GM12873 (cell line): ENCODE measurements around the gene SPSB1.

Source experiments
- TF ChIP-seq, protein P1 (sequence below): IDR thresholded peaks from 2 replicates; pipeline ENCODE4 v1.5.1; 2012; ENCODE audit warnings: low read depth, mild to moderate bottlenecking, moderate library complexity, low read length, control low read depth; ENCODE audit not compliant: insufficient read depth; ENCODE audit errors: missing control alignments

The SPSB1 gene

DNA sequence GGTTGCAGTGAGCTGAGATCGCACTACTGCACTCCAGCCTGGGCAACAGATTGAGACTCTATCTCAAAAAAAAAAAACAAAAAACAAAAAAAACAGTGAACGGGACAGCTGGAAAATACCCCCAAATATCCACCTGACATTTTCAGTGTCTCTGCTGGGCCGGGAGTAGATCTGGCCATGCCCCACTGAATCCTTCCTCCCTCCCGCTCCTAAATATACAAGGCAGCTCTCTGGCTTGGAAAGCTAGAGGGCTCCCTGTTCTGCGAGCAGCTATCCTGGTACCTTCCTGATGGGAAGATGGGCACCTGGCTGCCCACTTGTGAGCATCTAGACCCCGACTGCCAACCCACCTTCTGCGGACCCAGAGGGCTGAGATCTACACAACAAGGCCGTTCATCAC is 21.4 kb downstream of the SPSB1 start:
- TF ChIP-seq, protein P1, sequence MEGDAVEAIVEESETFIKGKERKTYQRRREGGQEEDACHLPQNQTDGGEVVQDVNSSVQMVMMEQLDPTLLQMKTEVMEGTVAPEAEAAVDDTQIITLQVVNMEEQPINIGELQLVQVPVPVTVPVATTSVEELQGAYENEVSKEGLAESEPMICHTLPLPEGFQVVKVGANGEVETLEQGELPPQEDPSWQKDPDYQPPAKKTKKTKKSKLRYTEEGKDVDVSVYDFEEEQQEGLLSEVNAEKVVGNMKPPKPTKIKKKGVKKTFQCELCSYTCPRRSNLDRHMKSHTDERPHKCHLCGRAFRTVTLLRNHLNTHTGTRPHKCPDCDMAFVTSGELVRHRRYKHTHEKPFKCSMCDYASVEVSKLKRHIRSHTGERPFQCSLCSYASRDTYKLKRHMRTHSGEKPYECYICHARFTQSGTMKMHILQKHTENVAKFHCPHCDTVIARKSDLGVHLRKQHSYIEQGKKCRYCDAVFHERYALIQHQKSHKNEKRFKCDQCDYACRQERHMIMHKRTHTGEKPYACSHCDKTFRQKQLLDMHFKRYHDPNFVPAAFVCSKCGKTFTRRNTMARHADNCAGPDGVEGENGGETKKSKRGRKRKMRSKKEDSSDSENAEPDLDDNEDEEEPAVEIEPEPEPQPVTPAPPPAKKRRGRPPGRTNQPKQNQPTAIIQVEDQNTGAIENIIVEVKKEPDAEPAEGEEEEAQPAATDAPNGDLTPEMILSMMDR, result no peak

DNA sequence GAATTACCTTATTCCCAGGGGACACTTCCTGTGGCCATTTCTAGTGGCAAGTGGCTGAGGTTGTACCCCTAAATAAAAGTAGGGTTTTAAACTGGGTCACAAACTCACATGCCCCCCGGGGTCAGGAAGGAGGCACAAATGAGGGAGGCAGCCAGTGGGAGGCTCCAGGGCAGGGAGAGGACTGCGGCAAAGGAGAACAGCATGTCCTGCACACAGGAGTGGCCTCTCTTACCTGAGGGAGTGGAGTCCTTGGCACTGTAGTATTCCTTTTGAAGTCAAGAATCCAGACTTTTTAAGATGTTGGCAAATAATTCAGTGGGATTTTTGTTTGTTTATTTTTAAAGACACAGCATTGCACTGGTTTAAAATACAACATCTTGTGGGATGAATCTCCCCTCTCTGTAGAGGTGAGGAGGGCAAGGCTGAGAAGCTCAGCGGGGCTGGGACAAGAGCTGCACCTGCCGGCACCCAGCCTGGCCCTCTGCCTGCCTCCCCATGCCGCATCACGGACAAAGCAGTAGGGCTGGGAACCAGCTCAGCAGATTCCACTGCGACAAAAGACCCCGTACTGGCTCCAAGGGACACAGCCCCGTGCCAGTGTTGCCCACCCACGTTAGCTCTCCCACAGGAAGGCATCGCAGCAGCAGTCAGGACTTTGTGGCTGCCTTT is 22.2 kb downstream of the SPSB1 start:
- TF ChIP-seq, protein P1, result no peak

- TF ChIP-seq, protein P1, result no peak
Measured at GRCh38 chr1:9315411-9316079, 22.9 kb downstream of the SPSB1 start.

- TF ChIP-seq, protein P1, result no peak
Measured at GRCh38 chr1:9316080-9316444, 23.4 kb downstream of the SPSB1 start.

GRCh38 chr1:9316512-9316911 is 23.8 kb downstream of the SPSB1 start:
- TF ChIP-seq, protein P1, result no peak

DNA sequence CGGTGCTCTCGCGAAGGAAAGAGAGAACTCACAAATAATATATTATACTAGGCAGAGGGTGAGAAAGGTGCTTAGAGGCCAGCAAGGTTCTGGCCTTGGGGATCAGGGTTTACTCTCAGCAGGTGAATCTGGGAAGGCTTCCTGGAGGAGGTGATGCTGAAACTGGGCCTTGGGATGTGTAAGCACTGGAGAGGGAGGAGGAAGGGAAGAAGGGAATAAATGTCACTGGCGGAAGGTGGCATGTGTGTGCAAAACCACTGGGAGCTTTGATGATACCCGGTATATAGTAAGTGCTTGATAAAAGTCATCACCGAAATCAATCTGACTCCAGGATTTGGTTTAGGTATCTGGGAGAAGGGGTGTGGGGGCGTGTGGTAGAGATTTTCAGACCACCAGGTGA is 24.4 kb downstream of the SPSB1 start:
- TF ChIP-seq, protein P1, result no peak

DNA sequence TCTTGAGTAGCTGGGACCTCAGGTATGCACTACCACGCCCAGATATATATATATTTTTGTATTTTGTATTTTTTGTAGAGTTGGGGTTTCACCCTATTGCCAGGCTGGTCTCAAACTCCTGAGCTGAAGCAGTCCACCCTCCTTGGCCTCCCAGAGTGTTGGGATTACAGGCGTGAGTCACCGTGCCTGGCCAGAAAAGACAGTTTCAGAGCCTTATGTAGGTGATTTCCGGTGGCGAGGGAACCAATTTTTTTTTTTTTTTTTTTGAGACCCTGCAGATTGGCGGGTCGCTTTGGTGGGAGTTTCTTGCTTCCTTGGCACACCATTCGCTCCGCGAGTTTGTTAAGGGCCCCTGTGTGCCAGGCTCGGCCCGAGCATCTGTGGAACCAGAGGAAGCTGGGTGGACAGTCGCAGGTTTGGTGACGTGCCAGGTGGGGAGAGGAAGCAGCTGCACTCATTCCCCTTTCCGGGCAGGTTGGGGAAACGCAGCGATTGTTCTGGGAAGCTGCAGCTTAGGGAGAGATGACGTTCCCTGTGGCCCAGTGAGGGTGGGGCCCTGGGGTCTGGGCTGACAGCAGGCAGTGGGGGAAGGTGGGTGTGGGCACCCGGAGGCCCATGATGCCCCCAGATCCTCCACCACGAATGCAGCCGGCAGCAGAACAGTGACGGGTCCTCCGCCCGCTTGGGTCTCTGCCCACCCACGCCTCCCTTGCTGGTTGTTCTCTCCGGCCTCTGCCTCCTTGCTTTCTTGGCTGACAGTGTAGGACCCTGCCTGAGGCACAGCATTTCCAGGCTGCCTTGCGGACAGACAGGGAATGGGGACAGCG is 25.1 kb downstream of the SPSB1 start:
- TF ChIP-seq, protein P1, result no peak
